ENCODE data around the gene SLC38A3.

GRCh38 chr3:50210176-50210509, 5.1 kb downstream of the SLC38A3 start:
- TF ChIP-seq CTCF (IDR thresholded peaks at IDR 0.05) (no peak), POLR2A (IDR thresholded peaks at IDR 0.05) (no peak)
